ENCODE measurements around the gene HPN. TPM values are rescaled to one million over a fixed set of nuclear protein-coding genes. Genes with fewer than 3 reads are reported as not detected.
"Not testable (repeated sequence)": the region's sequence is repeated elsewhere in the genome, so short reads cannot be mapped to it uniquely, and the experiment has no call there.

HPN gene
- total RNA-seq, 1 experiment from 2014 or later = 0.84 TPM

DNA sequence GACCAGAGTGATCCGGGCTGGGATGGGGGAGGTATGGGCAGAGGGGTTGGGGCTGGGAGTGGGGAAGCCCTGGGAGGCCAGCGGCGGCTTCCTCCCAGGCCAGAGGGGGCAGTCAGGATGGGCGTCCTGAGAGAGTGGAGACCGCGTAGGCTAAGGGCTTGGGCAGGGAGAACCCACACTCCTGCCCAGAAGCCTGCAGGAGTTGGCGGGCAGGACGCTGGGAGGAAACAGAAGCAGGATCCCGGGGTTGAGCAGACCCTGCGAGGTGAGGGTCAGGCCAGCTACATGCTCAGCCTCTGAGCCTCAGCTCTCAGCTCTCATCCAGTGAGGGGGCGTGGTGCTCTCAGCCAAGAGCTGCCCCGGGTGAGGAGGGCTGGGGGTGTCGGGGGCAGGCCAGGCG is 19.1 kb upstream of the HPN start:
- DNase-seq (ENCODE audit: low read depth) = no peak
- in situ Hi-C loops (cut with HindIII; ENCODE audit: low pct_unique_long_range_greater_than_20kb, low sequenced_read_pairs) = no loop called here

DNA sequence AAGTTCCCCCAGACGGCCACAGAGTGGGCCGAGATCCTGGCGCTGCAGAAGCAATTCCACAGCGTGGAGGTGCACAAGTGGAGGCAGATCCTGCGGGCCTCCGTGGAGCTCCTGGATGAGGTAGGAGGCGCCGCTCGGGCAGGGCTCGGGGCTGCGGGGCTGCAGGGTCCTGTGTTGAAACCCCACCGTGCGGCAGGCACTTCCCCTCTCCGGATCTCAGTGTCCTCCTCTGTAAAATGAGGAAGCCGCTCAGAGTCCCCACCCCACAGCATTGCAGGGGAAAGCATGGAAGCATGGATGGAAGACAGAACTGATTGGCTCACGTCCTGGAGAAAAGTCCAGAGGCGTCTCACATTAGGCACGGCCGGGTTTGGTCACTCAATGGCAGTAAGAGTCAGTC is 18.1 kb upstream of the HPN start:
- in situ Hi-C loops (cut with HindIII; ENCODE audit: low pct_unique_long_range_greater_than_20kb, low sequenced_read_pairs) = no loop called here
- DNase-seq (ENCODE audit: low read depth) = no peak

DNA sequence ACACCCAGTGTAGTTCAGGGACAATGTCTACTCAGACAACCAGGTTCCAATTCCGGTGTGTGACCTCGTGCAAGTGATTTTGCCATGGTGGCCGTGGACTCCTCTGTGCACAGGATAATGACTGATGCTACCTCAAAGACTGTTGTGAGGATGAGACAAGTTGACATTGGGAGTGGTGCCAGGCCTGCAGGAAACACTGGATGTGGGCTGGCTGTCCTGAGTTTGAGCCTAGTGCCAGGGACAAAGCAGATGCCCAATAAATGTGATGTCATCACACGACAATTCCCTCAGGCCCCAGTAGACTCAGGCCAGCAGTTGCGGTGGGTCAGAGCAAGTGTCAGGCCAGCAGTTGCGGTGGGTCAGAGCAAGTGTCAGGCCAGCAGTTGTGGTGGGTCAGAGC is 17.4 kb upstream of the HPN start:
- in situ Hi-C loops (cut with HindIII; ENCODE audit: low pct_unique_long_range_greater_than_20kb, low sequenced_read_pairs) = no loop called here
- no peak for DNase-seq (ENCODE audit: low read depth)

DNA sequence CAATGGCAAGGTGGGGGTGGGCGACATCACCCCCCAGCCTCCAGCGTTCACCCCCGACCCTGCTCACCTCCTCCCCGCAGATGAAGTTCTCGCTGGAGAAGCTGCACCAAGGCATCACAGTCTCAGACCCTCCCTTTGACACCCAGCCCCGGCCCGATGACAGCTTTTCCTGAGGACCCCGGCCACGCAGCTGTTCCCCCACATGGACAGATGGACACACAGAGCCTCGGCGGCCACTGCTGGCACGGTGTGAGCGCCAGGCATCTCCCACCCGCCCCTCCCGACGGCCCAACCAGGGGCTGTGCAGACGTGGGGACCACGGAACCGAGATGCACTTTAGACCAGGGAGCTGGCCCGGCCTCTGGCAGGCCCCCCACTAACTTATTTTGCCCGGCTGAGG is 15.6 kb upstream of the HPN start:
- in situ Hi-C loops (cut with HindIII; ENCODE audit: low pct_unique_long_range_greater_than_20kb, low sequenced_read_pairs) = no loop called here
- no peak for DNase-seq (ENCODE audit: low read depth)

DNA sequence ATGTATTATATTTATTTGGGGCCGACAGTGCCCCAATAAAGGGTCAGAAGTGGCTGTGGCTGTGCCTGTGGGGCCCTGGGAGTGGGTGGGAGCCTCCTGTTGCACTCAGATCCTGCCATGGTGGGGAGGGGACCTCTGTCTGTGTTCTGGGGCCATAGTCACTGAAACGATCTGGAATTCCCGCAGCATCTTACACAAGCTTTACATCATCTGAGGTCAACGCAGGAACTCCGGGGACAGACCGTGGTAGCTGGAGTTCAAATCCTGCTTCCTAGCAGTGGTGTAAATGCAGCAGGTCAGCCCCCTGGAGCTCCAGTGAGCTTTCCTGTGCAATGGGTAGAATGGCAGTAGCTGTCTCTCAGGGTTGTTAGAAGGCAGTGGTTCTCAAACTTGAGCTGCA is 15.1 kb upstream of the HPN start:
- no peak for DNase-seq (ENCODE audit: low read depth)
- in situ Hi-C loops (cut with HindIII; ENCODE audit: low pct_unique_long_range_greater_than_20kb, low sequenced_read_pairs) = no loop called here

DNA sequence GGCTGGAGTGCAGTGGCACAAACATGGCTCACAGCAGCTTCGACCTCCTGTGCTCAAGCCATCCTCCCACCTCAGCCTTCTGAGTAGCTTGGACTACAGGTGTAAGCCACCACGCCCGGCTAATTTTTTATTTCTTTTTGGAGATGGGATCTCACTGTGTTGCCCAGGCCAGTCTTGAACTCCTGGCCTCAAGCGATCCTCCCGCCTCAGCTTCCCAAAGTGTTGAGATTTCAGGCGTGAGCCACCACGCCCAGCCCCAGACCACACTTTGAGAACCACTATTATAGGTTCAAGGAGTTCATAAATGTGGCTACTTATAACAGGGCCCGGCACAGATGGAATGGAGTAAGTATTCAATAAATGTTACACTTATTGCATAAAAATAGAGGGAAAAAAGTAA is 14.5 kb upstream of the HPN start:
- in situ Hi-C loops (cut with HindIII; ENCODE audit: low pct_unique_long_range_greater_than_20kb, low sequenced_read_pairs) = no loop called here
- DNase-seq (ENCODE audit: low read depth) = no peak

DNA sequence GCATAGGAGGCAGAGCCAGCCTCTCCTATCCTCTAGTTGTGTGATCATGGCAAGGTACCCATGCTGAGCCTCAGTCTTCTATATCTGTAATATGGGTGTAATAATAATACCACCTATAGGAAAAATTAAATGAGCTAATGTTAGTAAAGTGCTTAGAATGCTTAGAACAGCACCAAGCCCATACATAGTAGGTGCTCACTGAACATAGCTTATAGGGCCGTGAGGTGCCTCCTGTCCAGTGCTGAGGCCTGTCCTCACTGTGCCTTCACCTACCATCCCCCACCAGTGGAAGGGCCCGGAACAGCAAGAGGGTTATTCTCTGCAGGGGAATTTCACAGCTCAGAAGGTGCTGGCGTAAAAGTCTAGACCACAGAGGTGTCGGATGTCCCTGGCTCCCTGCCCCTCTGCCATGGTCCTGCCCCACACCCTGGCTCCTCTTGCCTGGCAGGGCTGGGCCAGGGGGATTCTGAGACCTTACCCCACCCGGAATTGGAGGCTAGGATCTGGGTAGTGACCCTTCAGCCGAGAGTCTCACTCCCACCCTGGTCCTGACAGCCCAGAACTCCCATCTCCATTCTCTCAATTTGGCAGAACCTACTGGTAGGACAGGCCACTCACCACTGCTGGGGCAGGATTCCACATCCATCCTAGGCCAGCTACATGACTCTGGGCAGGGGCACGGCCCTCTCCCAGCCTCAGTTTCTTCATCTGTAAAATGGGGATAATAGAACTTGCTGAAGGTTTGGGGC is 13.5 kb upstream of the HPN start:
- DNase-seq (ENCODE audit: low read depth) = no peak
- in situ Hi-C loops (cut with HindIII; ENCODE audit: low pct_unique_long_range_greater_than_20kb, low sequenced_read_pairs) = no loop called here

DNA sequence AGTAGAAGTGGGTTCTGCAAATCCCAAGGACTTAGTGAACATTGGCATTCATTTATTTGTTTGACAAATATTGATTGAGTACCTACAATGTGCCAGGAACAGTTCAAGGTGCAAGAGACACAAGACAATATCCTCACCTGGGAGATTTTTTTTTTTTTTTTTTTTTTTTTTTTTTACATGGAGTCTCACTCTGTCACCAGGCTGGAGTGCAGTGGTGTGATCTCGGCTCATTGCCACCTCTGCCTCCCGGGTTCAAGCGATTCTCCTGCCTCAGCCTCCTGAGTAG is 13.0 kb upstream of the HPN start:
- in situ Hi-C loops (cut with HindIII; ENCODE audit: low pct_unique_long_range_greater_than_20kb, low sequenced_read_pairs); DNase-seq (ENCODE audit: low read depth): not testable (repeated sequence)

DNA sequence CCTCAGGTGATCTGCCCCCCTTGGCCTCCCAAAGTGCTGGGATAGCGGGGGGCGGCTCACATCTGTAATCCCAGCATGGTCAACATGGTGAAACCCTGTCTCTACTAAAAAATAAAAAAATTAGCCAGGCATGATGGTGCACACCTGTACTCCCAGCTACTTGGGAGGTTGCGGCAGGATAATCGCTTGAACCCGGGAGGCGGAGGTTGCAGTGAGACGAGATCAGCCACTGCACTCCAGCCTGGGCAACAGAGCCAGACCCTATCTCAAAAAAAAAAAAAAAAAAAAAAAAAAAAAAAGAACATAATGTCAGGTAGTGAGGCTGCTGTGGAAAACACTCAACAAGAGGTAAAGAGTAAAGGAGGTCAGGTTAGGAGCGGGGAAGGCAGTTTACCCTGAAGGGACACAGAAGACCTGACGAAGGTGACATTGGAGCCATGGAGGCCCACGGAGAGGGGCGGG is 12.2 kb upstream of the HPN start:
- DNase-seq (ENCODE audit: low read depth); in situ Hi-C loops (cut with HindIII; ENCODE audit: low pct_unique_long_range_greater_than_20kb, low sequenced_read_pairs): not testable (repeated sequence)

DNA sequence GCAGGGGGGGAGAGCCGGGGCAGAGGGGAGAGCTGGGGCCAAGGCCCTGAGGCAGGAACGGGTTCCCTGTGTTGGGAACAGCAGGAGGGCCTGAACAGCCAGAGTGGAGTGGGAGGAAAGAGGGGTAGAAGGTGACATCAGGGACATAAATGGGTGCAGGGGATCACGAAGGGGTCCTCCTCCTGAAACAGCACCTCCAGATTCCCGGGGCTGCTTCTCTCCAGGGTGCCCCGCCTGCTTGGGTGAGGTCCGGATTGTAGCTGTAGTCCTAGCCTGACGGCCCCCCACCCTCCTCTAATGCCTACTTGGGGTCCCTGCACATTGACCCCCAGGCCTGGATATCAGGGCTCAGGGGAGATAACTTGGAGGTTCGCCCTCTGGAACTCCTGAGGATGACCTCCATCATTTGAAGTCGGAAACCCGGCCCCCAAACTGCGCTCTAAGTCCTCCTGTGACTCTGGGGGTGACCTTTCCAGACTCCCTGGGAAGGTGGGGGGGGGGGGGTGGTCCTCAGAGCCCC is 11.7 kb upstream of the HPN start:
- no peak for DNase-seq (ENCODE audit: low read depth)
- in situ Hi-C loops (cut with HindIII; ENCODE audit: low pct_unique_long_range_greater_than_20kb, low sequenced_read_pairs) = no loop called here

DNA sequence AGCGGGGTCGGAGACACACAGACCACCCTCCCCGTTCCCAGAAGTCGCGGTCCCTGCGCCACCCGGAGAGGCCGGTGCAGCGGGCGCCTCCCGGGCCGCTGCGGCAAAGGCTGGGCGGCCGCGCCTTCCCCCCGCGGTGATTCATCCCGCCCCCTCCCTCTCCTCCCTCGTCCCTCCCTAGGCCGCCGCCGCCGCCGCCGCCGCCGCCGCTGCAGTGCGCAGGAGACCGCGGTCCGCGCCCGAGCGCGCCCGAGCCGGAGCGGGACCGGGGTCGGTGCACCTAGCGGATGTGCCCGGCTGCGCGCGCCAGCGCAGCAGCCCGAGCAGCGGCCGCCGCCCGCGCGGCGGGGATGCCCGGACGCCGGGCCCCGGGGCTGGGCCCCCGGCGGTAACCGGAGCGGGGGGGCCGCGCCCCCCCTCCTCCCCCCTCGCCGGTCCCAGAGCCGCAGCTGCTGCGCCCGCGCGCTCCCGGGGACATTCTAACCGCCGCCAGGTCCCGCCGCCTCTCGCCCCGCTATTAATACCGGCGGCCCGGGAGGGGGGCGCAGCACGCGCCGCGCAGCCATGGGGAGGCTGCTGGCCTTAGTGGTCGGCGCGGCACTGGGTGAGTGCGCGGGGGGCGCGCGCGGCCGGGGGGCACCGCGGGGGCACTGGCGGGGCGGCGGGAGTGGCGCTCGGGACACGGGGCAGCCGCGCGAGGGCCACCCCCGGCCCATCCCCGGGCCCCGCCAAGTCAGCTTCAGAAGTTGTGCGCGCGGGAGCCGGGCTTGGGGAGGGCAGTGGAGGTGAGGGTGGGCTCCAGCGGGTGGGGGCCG is 11.1 kb upstream of the HPN start, which contains the start of gene SCN1B:
Gene SCN1B (plus strand): TSS at position 214 of the 815 bp plus-strand sequence. CDS start 351 bp downstream, at position 565.
- peak; percentile 59 for DNase-seq (ENCODE audit: low read depth)
- in situ Hi-C loops (cut with HindIII; ENCODE audit: low pct_unique_long_range_greater_than_20kb, low sequenced_read_pairs) = no loop called here

DNA sequence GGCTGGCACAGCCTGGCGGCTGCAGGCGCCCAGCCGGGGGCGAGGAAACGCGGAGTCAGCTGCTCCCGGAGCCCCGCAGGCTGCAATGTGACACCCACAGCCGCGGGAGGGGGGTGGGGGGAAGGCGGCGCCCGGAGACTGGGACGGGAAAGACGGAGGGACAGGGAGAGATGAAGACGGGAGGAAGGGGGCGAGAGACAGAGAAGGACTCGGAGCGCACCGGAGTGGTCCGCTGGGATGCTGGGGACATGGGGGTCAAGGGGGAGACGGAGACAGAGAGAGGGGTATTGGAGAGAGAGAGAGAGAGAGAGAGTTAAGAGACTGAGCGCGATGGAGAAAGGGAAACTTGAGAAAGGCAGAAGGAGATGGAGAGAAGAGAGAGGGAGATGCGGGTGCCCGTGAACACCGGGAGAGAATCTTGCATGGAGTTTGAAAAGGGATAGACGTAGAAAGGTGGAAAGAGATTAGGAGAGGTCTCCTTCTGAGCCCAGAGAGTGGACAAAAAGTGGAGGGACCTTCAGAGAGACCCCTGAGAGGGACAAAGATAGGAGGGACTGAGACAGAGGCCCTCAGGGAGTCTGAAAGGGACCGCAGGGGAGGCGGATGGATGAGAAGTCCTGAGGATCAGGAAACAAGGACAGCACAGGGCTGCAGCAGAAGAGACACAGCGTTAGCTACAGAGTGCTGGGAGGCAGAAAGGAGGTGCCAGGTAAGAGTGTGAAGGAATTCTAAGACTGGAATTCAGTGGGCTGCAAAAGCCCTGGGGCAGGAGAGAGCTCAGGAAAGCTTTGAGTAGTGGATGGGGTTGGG is 10.2 kb upstream of the HPN start:
- no peak for DNase-seq (ENCODE audit: low read depth)
- in situ Hi-C loops (cut with HindIII; ENCODE audit: low pct_unique_long_range_greater_than_20kb, low sequenced_read_pairs) = no loop called here

DNA sequence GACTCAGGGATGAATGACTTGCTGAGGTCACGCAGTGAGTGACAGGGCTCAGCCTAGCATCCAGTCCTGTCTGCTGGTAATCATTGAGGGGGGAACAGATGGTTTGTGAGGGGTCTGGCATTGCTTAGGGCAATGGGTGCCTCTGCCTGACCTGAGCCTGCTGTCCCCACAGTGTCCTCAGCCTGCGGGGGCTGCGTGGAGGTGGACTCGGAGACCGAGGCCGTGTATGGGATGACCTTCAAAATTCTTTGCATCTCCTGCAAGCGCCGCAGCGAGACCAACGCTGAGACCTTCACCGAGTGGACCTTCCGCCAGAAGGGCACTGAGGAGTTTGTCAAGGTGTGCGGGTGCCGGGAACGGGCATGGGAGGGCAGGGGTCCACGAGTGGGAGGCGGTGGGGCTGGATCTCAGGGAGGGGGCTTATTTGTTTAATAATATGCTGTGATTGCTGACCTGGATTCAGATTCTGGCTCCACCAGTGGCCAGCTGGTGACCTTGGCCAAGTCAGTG is 9.1 kb upstream of the HPN start:
- in situ Hi-C loops (cut with HindIII; ENCODE audit: low pct_unique_long_range_greater_than_20kb, low sequenced_read_pairs) = no loop called here
- DNase-seq (ENCODE audit: low read depth) = no peak

DNA sequence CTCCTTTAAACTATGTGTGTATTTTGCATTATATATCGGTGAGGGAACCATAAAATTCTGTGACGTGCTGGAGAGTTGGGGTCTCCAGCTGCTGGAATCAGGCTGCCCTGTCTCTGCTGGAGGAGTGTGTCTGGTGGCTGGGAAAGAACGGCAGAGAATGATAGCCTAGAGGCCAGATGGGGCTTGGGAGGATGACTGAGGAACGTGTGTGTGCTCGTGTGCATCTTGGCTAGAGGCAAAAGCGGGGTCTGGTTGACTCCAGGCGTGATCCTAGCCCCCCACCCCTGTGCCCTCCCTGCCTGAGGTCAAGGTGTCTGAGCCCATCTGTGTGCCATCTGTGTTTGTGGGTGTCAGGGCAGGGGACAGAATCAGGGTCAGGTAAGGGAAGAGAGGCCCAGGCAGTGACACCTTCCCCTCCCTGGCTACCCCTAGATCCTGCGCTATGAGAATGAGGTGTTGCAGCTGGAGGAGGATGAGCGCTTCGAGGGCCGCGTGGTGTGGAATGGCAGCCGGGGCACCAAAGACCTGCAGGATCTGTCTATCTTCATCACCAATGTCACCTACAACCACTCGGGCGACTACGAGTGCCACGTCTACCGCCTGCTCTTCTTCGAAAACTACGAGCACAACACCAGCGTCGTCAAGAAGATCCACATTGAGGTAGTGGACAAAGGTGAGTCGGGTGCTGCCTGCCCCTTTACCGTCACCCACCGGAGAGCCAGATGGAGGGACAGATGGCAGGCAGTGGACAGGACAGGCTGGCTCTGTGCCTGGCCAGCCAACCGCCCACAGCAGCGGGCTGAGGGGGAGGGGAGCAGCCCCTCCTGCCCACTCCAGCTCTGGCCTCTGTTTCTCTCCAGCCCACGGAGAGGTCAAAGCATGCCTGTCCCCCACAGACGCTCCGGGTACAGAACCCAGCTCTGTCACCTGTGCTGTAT is 8.2 kb upstream of the HPN start:
- no peak for DNase-seq (ENCODE audit: low read depth)
- in situ Hi-C loops (cut with HindIII; ENCODE audit: low pct_unique_long_range_greater_than_20kb, low sequenced_read_pairs) = no loop called here

DNA sequence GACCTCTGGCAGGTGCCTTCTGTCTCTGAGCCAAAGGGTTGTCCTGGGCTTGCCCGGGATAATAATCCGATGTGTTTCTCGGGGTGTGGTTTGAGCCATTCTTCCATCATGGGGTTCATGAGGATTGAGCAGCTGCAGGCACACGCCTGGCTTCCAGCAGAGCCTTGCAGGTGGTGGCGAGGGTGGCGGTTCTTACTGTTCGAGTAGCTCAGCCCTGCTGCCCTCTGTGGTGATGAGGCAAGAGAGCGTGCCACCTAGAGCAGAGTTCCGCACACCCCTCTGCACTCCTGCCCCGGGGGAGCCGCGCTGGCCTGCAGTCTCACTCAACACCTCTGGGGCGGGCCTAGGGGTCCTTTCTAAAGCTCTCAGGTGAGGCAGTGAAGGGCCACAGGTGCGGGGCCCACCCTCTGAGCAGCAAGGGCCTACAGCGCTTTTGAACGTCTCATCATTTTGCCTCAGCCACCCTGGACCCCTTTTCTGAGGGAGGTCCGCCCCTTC is 7.5 kb upstream of the HPN start:
- in situ Hi-C loops (cut with HindIII; ENCODE audit: low pct_unique_long_range_greater_than_20kb, low sequenced_read_pairs) = no loop called here
- DNase-seq (ENCODE audit: low read depth) = no peak

DNA sequence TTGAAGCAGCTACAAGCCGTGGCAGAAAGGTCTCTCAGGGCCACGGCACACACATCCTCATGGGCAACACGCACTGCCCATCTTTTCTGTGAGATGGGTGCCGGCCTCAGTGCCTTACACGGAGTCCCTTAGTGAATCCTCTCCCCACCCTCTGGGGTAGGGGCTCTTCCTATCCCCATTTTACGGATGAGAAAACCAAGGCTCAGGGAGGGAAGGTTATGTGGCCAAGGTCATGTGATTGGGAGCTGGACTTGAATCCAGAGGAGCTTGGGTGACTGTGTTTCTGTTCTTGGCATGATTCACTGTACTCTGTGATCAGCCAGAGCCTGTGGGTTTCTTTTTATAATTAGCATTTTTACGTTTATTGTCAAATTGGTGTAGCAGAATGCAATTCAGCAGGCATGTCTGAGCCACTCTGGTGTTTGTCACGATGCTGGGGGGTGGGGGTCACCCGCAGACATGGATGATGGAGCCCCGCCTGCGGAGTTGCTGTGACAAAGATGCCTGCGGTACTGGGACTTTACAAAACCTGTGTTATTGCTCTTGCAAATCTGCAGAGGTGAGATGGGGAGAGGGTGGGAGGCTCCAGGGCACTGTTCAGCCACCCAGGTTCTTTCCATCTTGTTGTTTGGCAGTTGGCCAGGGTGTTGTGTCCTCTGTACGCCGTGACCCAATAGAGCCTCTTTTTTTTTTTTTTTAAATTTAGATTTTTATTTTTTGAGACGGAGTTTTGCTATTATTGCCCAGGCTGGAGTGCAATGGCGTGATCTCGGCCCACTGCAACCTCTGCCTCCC is 6.7 kb upstream of the HPN start:
- no peak for DNase-seq (ENCODE audit: low read depth)
- in situ Hi-C loops (cut with HindIII; ENCODE audit: low pct_unique_long_range_greater_than_20kb, low sequenced_read_pairs) = no loop called here

All from Caki2 (cell line).